Activated T-cell treated with anti-CD3 and anti-CD28 coated beads, Interleukin-2, amount 50 U/mL, for 72 hours (primary cell): ENCODE data around the gene SLIT3. TPM values are rescaled to one million over a fixed set of nuclear protein-coding genes. Genes with fewer than 3 reads are reported as not detected.
A peak's percentile ranks its signal among the peaks of the same experiment; 100 is the strongest.

Experiments used
- ATAC-seq, 2 donors: fragments of 150-1000 bp; cut with Tn5 transposase; replicated peaks in 1 of 2; 2 replicates each; pipeline ENCODE4 v1.10.0; 2021; ENCODE audit warnings: moderate library complexity in 2 of 2, mild to moderate bottlenecking in 1 of 2
- DNase-seq, 2 donors: peaks; one replicate each; pipeline ENCODE4 v3.0.0; 2021 to 2022; ENCODE audit warnings: mixed read lengths in 1 of 2
- H3K27ac Mint-ChIP-seq: one replicate; pipeline ENCODE4 v1.8.0; 2022; ENCODE audit warnings: mild to moderate bottlenecking, moderate library complexity, mixed read lengths
- H3K27me3 Mint-ChIP-seq: one replicate; pipeline ENCODE4 v1.8.0; 2022; ENCODE audit warnings: low read depth, mixed read lengths
- H3K36me3 Mint-ChIP-seq, 2 donors: one replicate each; pipeline ENCODE4 v1.8.0; 2022; ENCODE audit warnings: mixed read lengths in 2 of 2, mild to moderate bottlenecking in 1 of 2; ENCODE audit not compliant: insufficient read depth in 2 of 2
- H3K4me1 Mint-ChIP-seq: one replicate; pipeline ENCODE4 v1.8.0; 2022; ENCODE audit warnings: low read depth, mixed read lengths
- H3K4me3 Mint-ChIP-seq, 2 donors: one replicate each; pipeline ENCODE4 v1.8.0; 2022; ENCODE audit warnings: mild to moderate bottlenecking in 2 of 2, mixed read lengths in 2 of 2, moderate library complexity in 2 of 2
- H3K9me3 Mint-ChIP-seq, 2 donors: one replicate each; pipeline ENCODE4 v1.8.0; 2022; ENCODE audit warnings: mixed read lengths in 2 of 2
- total RNA-seq, 2 donors: library from RNA; stranded (reverse); gene quantifications; one replicate each; pipeline ENCODE4 v1.2.3, GENCODE V29; 2022

Gene SLIT3
- total RNA-seq, 2 donors from 2014 or later: 1.7 to 3.1 TPM

GRCh38 chr5:168852329-168852728 lies 448.6 kb downstream of the SLIT3 start:
- DNase-seq: no peak
- Mint-ChIP-seq H3K36me3 (no peaks in the 10 kb centered on the region), H3K4me3 (peak overlapping the region; percentile 63 to 77), H3K4me1 (peaks cover 36% of the 10 kb centered on the region), H3K27ac (peak overlapping the region; percentile 86), H3K27me3 (no peaks in the 10 kb centered on the region), H3K9me3 (peaks cover 0 to 1% of the 10 kb centered on the region in 2 donors)
- peak; percentile 43 to 44 for ATAC-seq

DNA sequence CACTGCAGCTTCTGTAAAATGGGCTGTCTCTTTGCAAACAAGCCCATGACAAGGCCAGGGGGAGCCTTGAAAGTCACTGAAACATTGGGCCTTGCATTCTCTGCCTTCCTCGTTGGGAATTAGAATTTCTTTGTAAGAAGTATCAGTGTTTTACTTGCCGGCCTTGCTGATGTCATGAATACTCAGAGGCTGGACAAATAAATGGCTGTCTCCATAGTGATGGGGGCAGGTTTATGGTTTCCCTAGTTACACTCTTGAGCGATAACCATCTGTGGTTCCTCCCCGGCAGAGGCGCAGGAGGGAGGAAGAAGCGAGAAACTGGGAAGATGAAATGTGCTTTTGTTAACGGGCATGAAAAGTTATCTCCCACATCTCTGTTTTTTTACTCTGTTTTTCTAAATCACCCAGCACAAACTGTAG lies 449.0 kb downstream of the SLIT3 start:
- peak; percentile 10 to 39 for DNase-seq
- Mint-ChIP-seq H3K36me3 (no peaks in the 10 kb centered on the region), H3K4me1 (peaks cover 36% of the 10 kb centered on the region), H3K27ac (peak overlapping the region; percentile 86), H3K9me3 (peaks cover 0 to 1% of the 10 kb centered on the region in 2 donors), H3K27me3 (no peaks in the 10 kb centered on the region), H3K4me3 (peak overlapping the region; percentile 63 to 77)
- ATAC-seq: peak; percentile 59 to 84

DNA sequence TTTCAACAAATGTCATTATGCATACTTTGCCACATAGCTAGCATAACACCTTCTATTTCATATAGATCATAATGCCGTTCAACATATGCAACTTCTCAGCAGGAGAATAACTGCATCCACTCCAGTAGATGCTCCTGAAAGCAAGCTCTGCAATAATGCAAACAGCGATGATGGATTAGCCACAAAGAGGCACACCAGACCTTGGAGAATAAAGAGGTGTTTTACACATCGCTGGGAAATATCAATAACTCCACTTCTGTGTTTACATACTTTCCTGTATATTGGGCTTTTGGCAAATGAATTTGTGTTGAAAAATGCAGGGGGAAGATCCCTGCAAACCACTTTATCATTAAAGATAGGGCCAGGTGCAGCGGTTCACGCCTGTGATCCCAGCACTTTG lies 450.3 kb downstream of the SLIT3 start:
- ATAC-seq (no peak), DNase-seq (no peak)
- Mint-ChIP-seq H3K9me3 (no peaks in the 10 kb centered on the region), H3K36me3 (no peaks in the 10 kb centered on the region), H3K27ac (peak overlapping the region; percentile 24), H3K4me3 (peak overlapping the region in 1 of 2 donors; percentile 51), H3K4me1 (peaks cover 36% of the 10 kb centered on the region), H3K27me3 (peaks cover 8% of the 10 kb centered on the region)

DNA sequence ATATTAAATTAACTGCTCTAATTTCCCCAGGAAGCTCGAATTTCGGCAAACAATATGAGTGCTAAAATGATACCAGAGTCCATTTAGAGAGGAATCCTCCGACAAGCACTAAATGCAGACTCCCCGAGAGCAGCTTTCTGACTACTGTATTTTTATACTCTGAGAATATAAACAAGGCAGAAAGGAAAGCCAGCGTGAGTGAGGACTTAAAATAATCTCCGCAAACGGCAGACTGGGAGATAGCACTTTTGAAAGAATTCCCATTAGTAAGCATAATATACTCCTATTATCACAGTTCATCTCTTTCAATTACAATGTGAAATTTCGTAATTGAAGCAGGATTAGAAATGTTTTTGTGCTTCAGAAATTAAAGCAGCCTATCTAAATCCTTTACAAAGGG lies 452.4 kb downstream of the SLIT3 start:
- H3K27me3 Mint-ChIP-seq: peaks cover 18% of the 10 kb centered on the region
- no peaks in the 10 kb centered on the region for H3K36me3 Mint-ChIP-seq
- H3K9me3 Mint-ChIP-seq: no peaks in the 10 kb centered on the region
- H3K4me1 Mint-ChIP-seq: peaks cover 26% of the 10 kb centered on the region
- H3K27ac Mint-ChIP-seq: no peak overlapping the region
- no peak for ATAC-seq
- no peak overlapping the region for H3K4me3 Mint-ChIP-seq
- no peak for DNase-seq

- no peak overlapping the region for H3K27ac Mint-ChIP-seq
- DNase-seq (no peak), ATAC-seq (no peak)
- H3K4me1 Mint-ChIP-seq: peaks cover 17% of the 10 kb centered on the region
- peaks cover 27% of the 10 kb centered on the region for H3K27me3 Mint-ChIP-seq
- H3K9me3 Mint-ChIP-seq: no peaks in the 10 kb centered on the region
- H3K36me3 Mint-ChIP-seq: no peaks in the 10 kb centered on the region
- no peak overlapping the region for H3K4me3 Mint-ChIP-seq
These were observed 453.3 kb downstream of the SLIT3 start for GRCh38 chr5:168847511-168848073.

GRCh38 chr5:168844922-168845296 lies 456.0 kb downstream of the SLIT3 start:
- peaks cover 40% of the 10 kb centered on the region for H3K27me3 Mint-ChIP-seq
- peaks cover 8% of the 10 kb centered on the region for H3K4me1 Mint-ChIP-seq
- no peak overlapping the region for H3K4me3 Mint-ChIP-seq
- no peaks in the 10 kb centered on the region for H3K36me3 Mint-ChIP-seq
- H3K27ac Mint-ChIP-seq: no peak overlapping the region
- DNase-seq: no peak
- H3K9me3 Mint-ChIP-seq: no peaks in the 10 kb centered on the region
- ATAC-seq: no peak

GRCh38 chr5:168844016-168844921 lies 456.7 kb downstream of the SLIT3 start:
- peaks cover 8% of the 10 kb centered on the region for H3K4me1 Mint-ChIP-seq
- DNase-seq: no peak
- H3K9me3 Mint-ChIP-seq: no peaks in the 10 kb centered on the region
- H3K27ac Mint-ChIP-seq: no peak overlapping the region
- no peak for ATAC-seq
- no peaks in the 10 kb centered on the region for H3K36me3 Mint-ChIP-seq
- no peak overlapping the region for H3K4me3 Mint-ChIP-seq
- H3K27me3 Mint-ChIP-seq: peaks cover 40% of the 10 kb centered on the region

DNA sequence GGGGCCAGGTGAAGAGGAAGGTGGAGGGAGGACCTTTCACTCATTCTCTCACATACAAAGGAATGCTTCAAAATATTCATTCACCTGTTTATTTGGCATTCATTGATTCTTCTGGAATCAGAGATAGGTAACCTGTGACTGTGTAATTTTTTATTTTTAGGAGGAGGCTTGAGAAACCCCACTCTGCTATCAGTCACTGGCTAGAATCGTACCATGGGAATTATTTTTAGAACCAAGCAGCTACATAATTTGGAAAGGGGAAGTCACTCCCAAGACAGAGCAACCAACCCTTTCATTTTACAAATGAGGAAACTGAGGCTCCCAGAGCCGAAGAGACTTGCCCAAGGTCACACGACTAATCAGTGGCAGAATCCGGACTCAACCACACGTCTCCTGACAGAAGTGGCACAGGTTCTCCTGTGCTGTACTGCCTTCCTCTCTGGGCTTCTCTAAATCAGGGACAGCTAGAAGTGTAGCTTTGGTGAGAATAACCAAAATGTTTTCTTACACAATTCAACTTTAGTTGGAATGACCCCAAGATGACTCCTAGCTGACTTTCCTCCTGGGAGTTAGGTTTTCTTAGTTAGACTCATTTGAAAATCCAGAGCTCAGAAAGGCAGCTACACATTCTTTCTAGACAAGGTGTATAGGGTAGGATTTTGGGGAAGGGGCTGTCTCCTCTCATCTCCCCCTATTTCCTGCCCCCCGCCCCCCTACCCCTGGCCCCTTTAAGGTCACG lies 457.5 kb downstream of the SLIT3 start:
- Mint-ChIP-seq H3K27me3 (peaks cover 40% of the 10 kb centered on the region), H3K9me3 (no peaks in the 10 kb centered on the region), H3K36me3 (no peaks in the 10 kb centered on the region), H3K27ac (no peak overlapping the region), H3K4me1 (peaks cover 14% of the 10 kb centered on the region), H3K4me3 (no peak overlapping the region)
- ATAC-seq: no peak
- no peak for DNase-seq

GRCh38 chr5:168842571-168843205 lies 458.3 kb downstream of the SLIT3 start:
- H3K27ac Mint-ChIP-seq: no peak overlapping the region
- no peaks in the 10 kb centered on the region for H3K9me3 Mint-ChIP-seq
- no peak overlapping the region for H3K4me3 Mint-ChIP-seq
- no peak for ATAC-seq
- peaks cover 20% of the 10 kb centered on the region for H3K4me1 Mint-ChIP-seq
- no peak for DNase-seq
- H3K27me3 Mint-ChIP-seq: peaks cover 40% of the 10 kb centered on the region
- no peaks in the 10 kb centered on the region for H3K36me3 Mint-ChIP-seq

- Mint-ChIP-seq H3K9me3 (no peaks in the 10 kb centered on the region), H3K36me3 (peaks cover 0 to 1% of the 10 kb centered on the region in 2 donors), H3K27ac (peak overlapping the region; percentile 86), H3K4me3 (no peak overlapping the region), H3K27me3 (peaks cover 16% of the 10 kb centered on the region), H3K4me1 (peaks cover 56% of the 10 kb centered on the region)
- ATAC-seq (no peak), DNase-seq (no peak)
These were observed 463.1 kb downstream of the SLIT3 start for GRCh38 chr5:168837852-168838251.

- Mint-ChIP-seq H3K4me3 (peak overlapping the region; percentile 73 to 79), H3K36me3 (peaks cover 0 to 1% of the 10 kb centered on the region in 2 donors), H3K27ac (peak overlapping the region; percentile 94), H3K27me3 (peaks cover 4% of the 10 kb centered on the region), H3K4me1 (peaks cover 55% of the 10 kb centered on the region), H3K9me3 (no peaks in the 10 kb centered on the region)
- ATAC-seq (peak; percentile 91), DNase-seq (peak; percentile 23 to 40)
These were observed 464.2 kb downstream of the SLIT3 start for GRCh38 chr5:168836603-168837231.

GRCh38 chr5:168833936-168834335 lies 467.0 kb downstream of the SLIT3 start:
- no peaks in the 10 kb centered on the region for H3K9me3 Mint-ChIP-seq
- H3K4me3 Mint-ChIP-seq: peak overlapping the region in 1 of 2 donors; percentile 34
- H3K27me3 Mint-ChIP-seq: no peaks in the 10 kb centered on the region
- peaks cover 67% of the 10 kb centered on the region for H3K4me1 Mint-ChIP-seq
- peaks cover 0 to 1% of the 10 kb centered on the region in 2 donors for H3K36me3 Mint-ChIP-seq
- no peak for DNase-seq
- no peak for ATAC-seq
- H3K27ac Mint-ChIP-seq: no peak overlapping the region
